ENCODE data around the gene PAPOLG.

- TF ChIP-seq JUNB (IDR thresholded peaks at IDR 0.05), result no peak
- TF ChIP-seq POLR2A (IDR thresholded peaks at IDR 0.05; ENCODE audit: low read length), result no peak
- TF ChIP-seq CEBPB (IDR thresholded peaks at IDR 0.05), result no peak
- no peak for TF ChIP-seq RNF2 (IDR thresholded peaks at IDR 0.05; ENCODE audit: borderline replicate concordance, low read depth)
Measured at GRCh38 chr2:60708630-60709320, 47.3 kb upstream of the PAPOLG start.

Measured in A549 (cell line).